ENCODE results near the gene MICAL2.

DNA sequence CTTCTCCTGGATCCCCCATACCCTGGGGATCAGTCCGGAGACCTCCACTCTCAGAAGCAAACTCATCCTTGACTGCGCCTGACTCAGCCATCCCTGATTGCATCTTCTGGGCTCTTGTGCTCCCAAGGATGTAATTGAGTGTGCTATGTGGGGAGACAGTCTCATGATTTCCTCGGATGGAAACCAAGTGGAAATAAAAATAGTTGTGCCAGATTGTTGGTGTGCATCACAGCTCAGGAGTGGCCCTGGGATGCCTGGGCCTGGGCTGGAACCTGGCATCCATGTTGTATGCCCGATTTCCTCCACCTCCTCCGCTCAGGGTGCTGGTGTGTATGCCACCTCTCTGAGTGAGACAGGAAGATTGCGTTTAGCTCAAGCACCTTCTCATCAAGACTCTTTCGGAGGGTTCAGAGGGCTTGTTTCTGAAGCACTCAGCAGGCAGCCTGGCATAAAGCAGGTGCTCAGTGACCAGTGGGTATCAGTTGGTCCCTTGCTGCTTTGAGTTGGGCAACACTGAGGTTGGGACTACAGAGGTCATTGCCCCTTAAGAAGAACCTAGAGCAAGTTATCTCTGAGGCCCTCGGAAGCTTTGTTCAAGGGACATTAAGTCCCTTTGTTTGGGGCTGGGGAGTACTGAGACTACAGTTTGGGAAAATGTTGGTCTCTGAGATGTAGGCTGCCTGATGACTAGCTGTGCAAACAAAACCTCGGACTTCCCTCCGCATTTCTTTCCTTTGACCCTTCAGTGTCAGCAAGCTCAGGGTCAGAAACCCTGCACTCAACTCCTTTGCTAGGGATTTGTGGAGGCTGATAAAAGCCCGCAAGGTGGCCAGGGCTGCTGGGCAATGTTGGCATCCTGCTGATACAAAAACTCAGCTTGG is 24.8 kb upstream of the MICAL2 start:
- no peak for TF ChIP-seq POLR2A (IDR thresholded peaks at IDR 0.05)
- TF ChIP-seq, protein P1, sequence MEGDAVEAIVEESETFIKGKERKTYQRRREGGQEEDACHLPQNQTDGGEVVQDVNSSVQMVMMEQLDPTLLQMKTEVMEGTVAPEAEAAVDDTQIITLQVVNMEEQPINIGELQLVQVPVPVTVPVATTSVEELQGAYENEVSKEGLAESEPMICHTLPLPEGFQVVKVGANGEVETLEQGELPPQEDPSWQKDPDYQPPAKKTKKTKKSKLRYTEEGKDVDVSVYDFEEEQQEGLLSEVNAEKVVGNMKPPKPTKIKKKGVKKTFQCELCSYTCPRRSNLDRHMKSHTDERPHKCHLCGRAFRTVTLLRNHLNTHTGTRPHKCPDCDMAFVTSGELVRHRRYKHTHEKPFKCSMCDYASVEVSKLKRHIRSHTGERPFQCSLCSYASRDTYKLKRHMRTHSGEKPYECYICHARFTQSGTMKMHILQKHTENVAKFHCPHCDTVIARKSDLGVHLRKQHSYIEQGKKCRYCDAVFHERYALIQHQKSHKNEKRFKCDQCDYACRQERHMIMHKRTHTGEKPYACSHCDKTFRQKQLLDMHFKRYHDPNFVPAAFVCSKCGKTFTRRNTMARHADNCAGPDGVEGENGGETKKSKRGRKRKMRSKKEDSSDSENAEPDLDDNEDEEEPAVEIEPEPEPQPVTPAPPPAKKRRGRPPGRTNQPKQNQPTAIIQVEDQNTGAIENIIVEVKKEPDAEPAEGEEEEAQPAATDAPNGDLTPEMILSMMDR (IDR thresholded peaks at IDR 0.05), result no peak
- TF ChIP-seq POLR2AphosphoS5 (IDR thresholded peaks at IDR 0.05), result no peak
